ENCODE data around the gene PSMA6.

DNA sequence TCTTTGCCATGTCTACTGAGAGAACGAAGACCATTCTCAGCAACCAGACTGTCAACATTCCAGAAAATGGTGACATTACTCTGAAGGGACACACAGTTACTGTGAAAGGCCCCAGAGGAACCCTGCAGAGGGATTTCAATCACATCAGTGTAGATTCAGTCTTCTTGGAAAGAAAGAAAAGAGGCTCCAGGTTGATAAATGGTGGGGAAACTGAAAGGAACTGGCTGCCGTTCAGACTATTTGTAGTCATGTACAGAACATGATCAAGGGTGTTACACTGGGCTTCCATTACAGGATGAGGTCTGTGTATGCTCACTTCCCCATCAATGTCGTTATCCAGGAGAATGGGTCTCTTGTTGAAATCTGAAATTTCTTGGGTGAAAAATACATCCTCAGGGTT is 29.7 kb upstream of the PSMA6 start:
- TF ChIP-seq, protein P1, sequence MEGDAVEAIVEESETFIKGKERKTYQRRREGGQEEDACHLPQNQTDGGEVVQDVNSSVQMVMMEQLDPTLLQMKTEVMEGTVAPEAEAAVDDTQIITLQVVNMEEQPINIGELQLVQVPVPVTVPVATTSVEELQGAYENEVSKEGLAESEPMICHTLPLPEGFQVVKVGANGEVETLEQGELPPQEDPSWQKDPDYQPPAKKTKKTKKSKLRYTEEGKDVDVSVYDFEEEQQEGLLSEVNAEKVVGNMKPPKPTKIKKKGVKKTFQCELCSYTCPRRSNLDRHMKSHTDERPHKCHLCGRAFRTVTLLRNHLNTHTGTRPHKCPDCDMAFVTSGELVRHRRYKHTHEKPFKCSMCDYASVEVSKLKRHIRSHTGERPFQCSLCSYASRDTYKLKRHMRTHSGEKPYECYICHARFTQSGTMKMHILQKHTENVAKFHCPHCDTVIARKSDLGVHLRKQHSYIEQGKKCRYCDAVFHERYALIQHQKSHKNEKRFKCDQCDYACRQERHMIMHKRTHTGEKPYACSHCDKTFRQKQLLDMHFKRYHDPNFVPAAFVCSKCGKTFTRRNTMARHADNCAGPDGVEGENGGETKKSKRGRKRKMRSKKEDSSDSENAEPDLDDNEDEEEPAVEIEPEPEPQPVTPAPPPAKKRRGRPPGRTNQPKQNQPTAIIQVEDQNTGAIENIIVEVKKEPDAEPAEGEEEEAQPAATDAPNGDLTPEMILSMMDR (IDR thresholded peaks at IDR 0.05) = no peak
- TF ChIP-seq EZH2 (IDR thresholded peaks at IDR 0.05) (no peak), EZH2phosphoT487 (IDR thresholded peaks at IDR 0.05) (no peak)

Data from neural progenitor cell (in vitro differentiated cells).